DOHH2 (cell line): ENCODE results near the gene FAM20C.
"Not testable (repeated sequence)": the region's sequence is repeated elsewhere in the genome, so short reads cannot be mapped to it uniquely, and the experiment has no call there.

Experiments
- H3F3A ChIP-seq: fragments of 200-600 bp; sonication (generic), shearing (Covaris generic); 2 replicates; pipeline ENCODE4 v1.6.0; 2016; ENCODE audit warnings: antibody characterized with exemption, mild to moderate bottlenecking; ENCODE audit not compliant: control insufficient read depth, insufficient read depth
- H3K27ac ChIP-seq: fragments of 200-600 bp; sonication (generic); 2 replicates; pipeline ENCODE4 v1.5.1; 2014; ENCODE audit warnings: low read depth, mild to moderate bottlenecking, low read length, moderate library complexity
- H3K27me3 ChIP-seq: fragments of 200-600 bp; sonication (generic); 2 replicates; pipeline ENCODE4 v1.6.1; 2014; ENCODE audit warnings: mild to moderate bottlenecking, low read length, mixed read lengths; ENCODE audit not compliant: control insufficient read depth
- H3K36me3 ChIP-seq: fragments of 200-600 bp; sonication (generic); 2 replicates; pipeline ENCODE4 v1.6.1; 2014; ENCODE audit warnings: mild to moderate bottlenecking, low read length, moderate library complexity, mixed read lengths; ENCODE audit not compliant: control insufficient read depth
- H3K4me1 ChIP-seq: fragments of 200-600 bp; sonication (generic); 2 replicates; pipeline ENCODE4 v1.6.1; 2014; ENCODE audit warnings: mild to moderate bottlenecking, low read length, mixed read lengths; ENCODE audit not compliant: control insufficient read depth
- H3K4me2 ChIP-seq: fragments of 200-600 bp; sonication (generic); 2 replicates; pipeline ENCODE4 v1.6.0; 2014; ENCODE audit warnings: mild to moderate bottlenecking, low read length, moderate library complexity
- H3K4me3 ChIP-seq: fragments of 200-600 bp; sonication (generic); 2 replicates; pipeline ENCODE4 v1.5.1; 2014; ENCODE audit warnings: mild to moderate bottlenecking, low read length, mixed read lengths
- H3K79me2 ChIP-seq: fragments of 200-600 bp; sonication (generic); 2 replicates; pipeline ENCODE4 v1.6.1; 2014; ENCODE audit warnings: mild to moderate bottlenecking, low read length, mixed read lengths; ENCODE audit not compliant: control insufficient read depth
- H3K9me2 ChIP-seq: fragments of 200-600 bp; sonication (generic); replicated peaks from 2 replicates; pipeline ENCODE4 v1.6.1; 2014; ENCODE audit warnings: mild to moderate bottlenecking, low read length, mixed read lengths; ENCODE audit not compliant: control insufficient read depth
- H3K9me3 ChIP-seq: fragments of 200-600 bp; sonication (generic); 2 replicates; pipeline ENCODE4 v1.6.1; 2014; ENCODE audit warnings: antibody characterized with exemption, low read length, mixed read lengths; ENCODE audit not compliant: control insufficient read depth, insufficient read depth
- H4K20me1 ChIP-seq: fragments of 200-600 bp; sonication (generic); 2 replicates; pipeline ENCODE4 v1.6.0; 2014; ENCODE audit warnings: low read depth, mild to moderate bottlenecking, antibody characterized with exemption, low read length, moderate library complexity; ENCODE audit not compliant: control insufficient read depth, insufficient read depth
- CTCF ChIP-seq: fragments of 200-600 bp; sonication (generic); IDR thresholded peaks from one replicate; pipeline ENCODE4 v1.5.1; 2014; ENCODE audit warnings: antibody characterized with exemption, mild to moderate bottlenecking, low read depth, low read length; ENCODE audit not compliant: poor library complexity, severe bottlenecking
- EZH2phosphoT487 ChIP-seq: fragments of 200-600 bp; sonication (generic); IDR thresholded peaks from 2 replicates; pipeline ENCODE4 v1.6.1; 2017; ENCODE audit warnings: borderline replicate concordance, mild to moderate bottlenecking, antibody characterized with exemption, low read length, moderate library complexity, mixed read lengths

The FAM20C gene

GRCh38 chr7:262251-262572, 69.8 kb downstream of the FAM20C start:
- no peaks in the 10 kb centered on the region for H3K4me1 ChIP-seq
- no peaks in the 10 kb centered on the region for H3K79me2 ChIP-seq
- peaks cover 4% of the 10 kb centered on the region; the same call in 1 of the 2 replicates for H3K36me3 ChIP-seq
- peak overlapping the region; percentile 19 for H3K4me3 ChIP-seq
- H3K27ac ChIP-seq: no peak overlapping the region
- no peaks in the 10 kb centered on the region for H3K9me2 ChIP-seq
- peaks cover 17% of the 10 kb centered on the region for H3F3A ChIP-seq
- no peak for TF ChIP-seq CTCF
- no peak for TF ChIP-seq EZH2phosphoT487
- no peaks in the 10 kb centered on the region for H4K20me1 ChIP-seq
- H3K4me2 ChIP-seq: no peak overlapping the region
- H3K9me3 ChIP-seq: peaks cover 89% of the 10 kb centered on the region
- H3K27me3 ChIP-seq: no peaks in the 10 kb centered on the region

- TF ChIP-seq CTCF: peak; percentile 68
- H3K9me2 ChIP-seq, H3K36me3 ChIP-seq, H3K79me2 ChIP-seq, H3K27me3 ChIP-seq, H3K27ac ChIP-seq, H3K4me2 ChIP-seq, H3K4me1 ChIP-seq, H4K20me1 ChIP-seq: not testable (repeated sequence)
- Histone ChIP-seq H3K9me3 (peaks cover 87% of the 10 kb centered on the region), H3K4me3 (peak overlapping the region; percentile 19), H3F3A (peaks cover 17% of the 10 kb centered on the region)
Observed at GRCh38 chr7:262631-263311, 70.4 kb downstream of the FAM20C start.

GRCh38 chr7:263483-264351, 71.3 kb downstream of the FAM20C start:
- peaks cover 86% of the 10 kb centered on the region for H3K9me3 ChIP-seq
- H3K27ac ChIP-seq, H3K4me2 ChIP-seq: not testable (repeated sequence)

More at GRCh38 chr7:263483-264351, 71.3 kb downstream of the FAM20C start:
- not testable (repeated sequence) for H3K4me1 ChIP-seq, H3K36me3 ChIP-seq, H3K9me2 ChIP-seq, H4K20me1 ChIP-seq, H3K27me3 ChIP-seq, H3K4me3 ChIP-seq, H3K79me2 ChIP-seq
- peak; percentile 77 for TF ChIP-seq CTCF
- peaks cover 17% of the 10 kb centered on the region for H3F3A ChIP-seq
